T-helper 22 cell (primary cell): ENCODE results near the gene WDR41.
"Not testable (repeated sequence)": the region's sequence is repeated elsewhere in the genome, so short reads cannot be mapped to it uniquely, and the experiment has no call there.

ENCODE experiments used
- DNase-seq: peaks from one replicate; pipeline ENCODE4 v3.0.0-alpha.2; 2020; ENCODE audit warnings: low read depth

Gene WDR41

GRCh38 chr5:77402796-77403195 is 89.3 kb downstream of the WDR41 start:
- no peak for DNase-seq

- DNase-seq = no peak
These were observed 91.5 kb downstream of the WDR41 start for GRCh38 chr5:77400645-77401044.

GRCh38 chr5:77398896-77399295 is 93.2 kb downstream of the WDR41 start:
- DNase-seq = no peak

- no peak for DNase-seq
These were observed 93.7 kb downstream of the WDR41 start for GRCh38 chr5:77398458-77398857.

GRCh38 chr5:77397686-77398292 is 94.3 kb downstream of the WDR41 start:
- DNase-seq = no peak

- DNase-seq = no peak
These were observed 96.1 kb downstream of the WDR41 start for GRCh38 chr5:77396017-77396416.

GRCh38 chr5:77394064-77394715 is 97.9 kb downstream of the WDR41 start:
- DNase-seq = no peak

GRCh38 chr5:77391240-77391765 is 100.8 kb downstream of the WDR41 start:
- DNase-seq = no peak

- no peak for DNase-seq
These were observed 101.3 kb downstream of the WDR41 start for GRCh38 chr5:77390795-77391194.

GRCh38 chr5:77390221-77390620 is 101.9 kb downstream of the WDR41 start:
- no peak for DNase-seq

- DNase-seq = no peak
These were observed 102.4 kb downstream of the WDR41 start for GRCh38 chr5:77389746-77390145.

GRCh38 chr5:77386340-77386739 is 105.8 kb downstream of the WDR41 start:
- not testable (repeated sequence) for DNase-seq

- DNase-seq = not testable (repeated sequence)
These were observed 108.8 kb downstream of the WDR41 start for GRCh38 chr5:77383336-77383735.
